22Rv1 (cell line): ENCODE measurements around the gene SLC35F3.

Experiments used
- H3K27ac ChIP-seq: fragments of 450-650 bp; 2 replicates; pipeline ENCODE4 v1.5.1; 2017
- CTCF ChIP-seq: fragments of 450-650 bp; IDR thresholded peaks from 2 replicates; pipeline ENCODE4 v1.5.1; 2017; ENCODE audit warnings: mild to moderate bottlenecking
- ZFX ChIP-seq: fragments of 450-650 bp; IDR thresholded peaks from 2 replicates; pipeline ENCODE4 v1.6.1; 2017; ENCODE audit warnings: antibody characterized with exemption, borderline replicate concordance

Gene SLC35F3

GRCh38 chr1:233904633-233905415 is at the start of gene SLC35F3:
Gene SLC35F3 (plus strand): TSS chr1:233904676.
- H3K27ac ChIP-seq = no peak within 1 kb of the TSS
- TF ChIP-seq ZFX (no peak), CTCF (peak; percentile 82)

- H3K27ac ChIP-seq = no peak overlapping the region
- TF ChIP-seq ZFX (no peak), CTCF (no peak)
Observed at GRCh38 chr1:233859446-233859845, 45.0 kb upstream of the SLC35F3 start.

GRCh38 chr1:233863901-233864545 is 40.5 kb upstream of the SLC35F3 start:
- no peak overlapping the region for H3K27ac ChIP-seq
- TF ChIP-seq ZFX = no peak
- no peak for TF ChIP-seq CTCF

- TF ChIP-seq ZFX (no peak), CTCF (no peak)
- no peak overlapping the region for H3K27ac ChIP-seq
Observed at GRCh38 chr1:233864578-233864977, 39.9 kb upstream of the SLC35F3 start.

GRCh38 chr1:233865216-233865615 is 39.3 kb upstream of the SLC35F3 start:
- no peak for TF ChIP-seq CTCF
- no peak for TF ChIP-seq ZFX

GRCh38 chr1:233865902-233866301 is 38.6 kb upstream of the SLC35F3 start:
- TF ChIP-seq CTCF (no peak), ZFX (no peak)

More at GRCh38 chr1:233865216-233865615, 39.3 kb upstream of the SLC35F3 start:
- no peak overlapping the region for H3K27ac ChIP-seq

GRCh38 chr1:233867028-233867427 is 37.4 kb upstream of the SLC35F3 start:
- TF ChIP-seq ZFX (no peak), CTCF (no peak)
- no peak overlapping the region for H3K27ac ChIP-seq

More at GRCh38 chr1:233865902-233866301, 38.6 kb upstream of the SLC35F3 start:
- H3K27ac ChIP-seq = no peak overlapping the region
